ENCODE data around the gene ATP6AP1.

Gene ATP6AP1

DNA sequence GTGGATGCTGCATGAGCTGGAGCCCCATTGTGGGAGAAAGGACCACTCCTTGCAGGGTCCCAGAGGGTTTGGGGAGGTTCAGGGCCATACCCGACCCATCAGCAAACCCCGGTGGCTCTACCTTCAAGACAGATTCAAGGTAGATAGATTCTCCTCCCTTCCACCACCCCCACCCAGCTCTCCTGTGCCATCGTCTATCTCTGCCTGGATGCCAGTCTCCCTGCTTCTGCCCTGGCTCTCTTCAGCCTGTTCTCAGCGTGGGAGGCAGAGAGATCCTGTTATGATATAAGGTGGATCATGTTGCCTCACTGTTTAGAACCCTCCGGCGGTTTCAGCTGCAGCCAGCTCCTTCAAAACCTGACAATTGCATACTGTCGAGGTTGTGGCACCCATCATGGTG lies 45.2 kb downstream of the ATP6AP1 start:
- DNase-seq = no peak

DNA sequence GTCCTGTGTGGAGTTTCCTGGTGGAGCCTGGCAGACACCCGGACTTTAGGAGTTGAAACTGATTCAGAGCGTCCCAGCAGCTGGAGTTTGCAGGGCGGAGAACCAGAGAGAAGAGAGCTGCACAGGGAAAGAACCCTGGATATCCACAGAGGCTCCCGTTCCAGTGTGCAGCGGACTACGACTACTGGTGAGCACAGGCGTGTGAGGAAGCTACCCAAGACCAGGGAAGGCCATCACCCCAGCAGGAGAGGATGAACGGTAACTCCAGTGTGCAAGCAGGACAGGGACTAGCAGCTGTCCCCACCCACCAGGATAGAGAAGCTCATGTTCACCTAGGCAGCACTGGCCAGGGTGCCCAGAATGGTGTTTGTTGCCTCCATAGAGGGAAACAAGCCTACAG lies 48.3 kb downstream of the ATP6AP1 start:
- no peak for DNase-seq

DNA sequence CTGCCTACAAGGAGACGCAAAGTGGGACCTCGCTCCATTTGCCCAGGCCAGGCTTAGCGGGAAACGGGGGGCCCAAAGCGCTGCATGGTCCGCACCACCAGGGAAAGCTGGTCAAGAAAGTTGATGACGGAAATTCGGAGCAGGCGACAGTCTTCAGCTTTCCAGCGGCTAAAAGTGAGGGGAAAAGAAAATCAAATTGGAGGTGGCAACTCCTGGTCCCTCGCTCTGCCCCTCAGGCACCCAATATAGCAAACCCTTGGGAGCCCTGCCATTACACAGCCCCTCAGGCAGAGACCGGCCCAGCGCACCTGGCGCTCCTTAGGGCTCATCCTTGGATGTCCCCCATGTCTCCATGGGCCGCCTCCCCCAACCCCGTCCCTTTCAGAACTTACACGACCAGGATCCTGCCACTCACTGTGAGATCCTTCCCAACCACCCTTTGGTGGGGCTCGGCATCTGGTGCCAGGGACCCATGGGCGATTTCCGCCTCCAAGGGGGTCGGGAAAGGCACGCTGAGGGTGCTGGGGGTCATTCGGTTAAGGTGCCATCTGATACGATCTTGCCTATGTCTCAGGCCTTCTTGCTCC lies 49.5 kb downstream of the ATP6AP1 start:
- DNase-seq = no peak

DNA sequence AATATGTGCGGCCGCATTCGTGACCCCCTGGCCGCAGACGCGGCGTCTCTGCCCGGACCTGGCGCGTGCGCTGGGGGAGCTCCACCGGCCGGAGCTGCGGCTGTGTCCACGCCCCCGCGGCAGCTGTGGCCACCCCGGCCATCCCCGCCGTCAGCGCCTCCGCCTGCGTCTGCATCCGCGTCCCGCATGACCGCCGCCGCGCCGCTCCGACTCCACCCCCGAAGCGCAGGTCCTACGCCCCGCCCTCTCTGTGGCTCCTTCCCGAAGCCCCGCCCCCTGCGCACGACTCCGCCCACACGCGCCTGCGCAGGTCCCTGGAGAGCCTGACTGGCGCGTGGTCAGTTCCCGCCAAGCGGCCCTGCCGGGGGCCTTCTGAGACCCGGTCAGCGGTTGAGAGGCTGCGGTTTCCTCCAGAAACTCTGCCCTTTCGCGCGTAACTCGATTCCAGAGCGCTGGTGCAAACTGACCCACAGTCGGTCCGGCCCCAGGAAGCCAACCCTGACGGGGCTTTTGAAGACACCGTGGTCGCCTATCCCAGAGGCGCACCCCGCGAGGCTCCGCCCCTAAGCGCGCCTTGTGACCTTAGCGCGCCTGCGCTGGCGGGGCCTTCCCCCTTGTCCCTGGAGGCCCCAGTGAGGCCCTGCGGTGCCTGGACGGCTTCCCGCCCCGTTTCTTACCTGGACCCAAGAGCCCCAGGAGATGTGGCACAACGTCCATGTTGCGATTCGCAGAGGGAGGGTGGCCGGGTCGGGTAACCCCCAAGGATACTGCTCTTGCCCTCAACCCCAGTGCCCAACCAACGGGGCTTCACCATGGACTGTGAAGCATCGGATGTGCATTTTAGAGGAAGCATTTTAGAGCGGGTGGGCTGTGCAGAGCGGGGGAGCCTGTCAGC lies 50.5 kb downstream of the ATP6AP1 start, which contains the start of gene LAGE3:
LAGE3 (minus strand) TSS at position 554 of the 895 bp plus-strand sequence; CDS start at position 188, 366 bp downstream.
- peak; percentile 93 for DNase-seq

DNA sequence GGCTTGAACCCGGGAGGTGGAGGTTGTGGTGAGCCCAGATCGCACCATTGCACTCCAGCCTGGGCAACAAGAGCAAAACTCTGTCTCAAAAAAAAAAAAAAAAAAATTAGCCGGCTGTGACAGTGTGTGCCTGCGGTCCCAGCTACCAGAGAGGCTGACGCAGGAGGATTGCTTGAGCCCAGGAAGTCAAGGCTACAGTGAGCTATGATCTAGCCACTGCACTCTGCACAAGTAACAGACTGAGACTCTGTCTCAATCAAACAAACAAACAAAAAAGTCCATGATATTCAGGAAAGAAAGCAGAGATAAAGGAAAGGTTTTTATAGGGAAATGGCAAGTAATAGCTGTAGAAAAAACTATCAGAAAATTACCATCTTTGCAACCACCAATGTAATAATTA lies 52.7 kb downstream of the ATP6AP1 start:
- DNase-seq = no peak

DNA sequence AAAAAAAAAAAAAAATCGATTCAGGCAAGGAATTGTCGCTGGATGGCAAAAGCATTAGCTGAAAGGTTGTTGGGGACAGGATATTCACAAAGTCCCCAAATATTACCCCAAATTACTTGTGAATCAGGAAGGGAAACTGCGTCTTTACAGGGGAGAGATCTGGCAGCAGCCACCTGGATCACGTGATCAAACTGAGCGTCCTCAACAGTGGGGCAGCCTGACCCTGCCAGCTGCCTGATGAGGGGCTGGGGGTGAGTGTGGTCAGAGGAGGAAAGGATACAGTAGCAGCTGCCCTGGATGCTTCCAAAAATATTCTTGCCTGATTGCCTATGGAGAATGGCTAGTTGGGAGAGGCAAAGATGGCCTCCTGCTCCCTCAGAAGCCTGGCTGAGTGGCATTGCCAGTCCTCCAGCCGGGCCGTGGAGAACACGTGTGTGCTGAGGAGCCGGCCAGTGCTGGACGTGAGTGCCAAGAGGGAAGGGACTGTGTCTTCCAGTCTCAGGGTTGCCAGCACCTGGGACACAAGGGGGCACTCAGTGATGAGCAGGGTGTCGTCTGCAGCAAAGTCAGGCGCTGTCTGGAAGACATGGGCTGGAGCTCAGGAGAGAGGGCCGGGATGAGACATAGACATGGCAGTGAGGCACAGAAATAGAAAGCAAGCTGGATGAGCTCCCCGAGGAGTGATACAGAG lies 53.6 kb downstream of the ATP6AP1 start:
- DNase-seq = no peak

DNA sequence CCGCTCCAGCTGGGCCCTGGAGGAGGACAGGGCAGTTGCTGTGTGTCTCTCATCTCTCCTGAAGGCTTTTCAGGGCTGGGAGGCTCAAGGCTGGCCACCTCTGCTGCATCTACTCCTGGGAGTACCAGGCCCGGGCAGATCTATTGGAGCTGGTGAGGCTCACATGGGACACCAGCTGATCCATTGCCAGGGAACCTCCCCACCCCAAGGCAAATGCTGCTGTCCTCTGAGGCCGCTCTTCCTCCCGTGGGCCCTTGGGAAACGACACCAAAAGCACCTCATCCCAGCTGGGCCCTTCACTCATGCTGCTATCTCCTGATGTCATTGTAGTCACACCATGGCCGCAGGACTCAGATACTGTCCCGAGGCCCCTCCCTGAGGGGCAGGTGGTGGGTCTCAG lies 54.3 kb downstream of the ATP6AP1 start:
- DNase-seq = no peak

DNA sequence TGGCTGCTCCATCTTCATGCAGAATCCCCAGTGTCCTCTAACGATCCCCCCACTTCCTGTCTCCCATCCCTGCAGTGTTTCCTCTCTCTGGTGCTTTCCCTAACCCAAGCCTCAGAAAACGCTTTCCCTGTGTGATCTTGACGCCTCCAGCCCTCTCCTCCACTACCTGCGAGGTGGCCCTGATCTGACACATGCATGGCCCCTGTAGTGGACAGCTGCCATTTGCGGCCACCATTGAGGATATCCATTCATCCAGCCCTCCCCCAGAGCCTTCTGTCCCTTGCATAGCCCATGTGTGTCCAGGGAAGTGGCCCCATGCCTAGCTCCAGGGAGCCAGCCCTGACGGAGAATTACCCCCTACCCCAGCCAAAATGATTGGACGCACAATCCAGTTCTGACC lies 54.8 kb downstream of the ATP6AP1 start:
- DNase-seq = no peak

DNA sequence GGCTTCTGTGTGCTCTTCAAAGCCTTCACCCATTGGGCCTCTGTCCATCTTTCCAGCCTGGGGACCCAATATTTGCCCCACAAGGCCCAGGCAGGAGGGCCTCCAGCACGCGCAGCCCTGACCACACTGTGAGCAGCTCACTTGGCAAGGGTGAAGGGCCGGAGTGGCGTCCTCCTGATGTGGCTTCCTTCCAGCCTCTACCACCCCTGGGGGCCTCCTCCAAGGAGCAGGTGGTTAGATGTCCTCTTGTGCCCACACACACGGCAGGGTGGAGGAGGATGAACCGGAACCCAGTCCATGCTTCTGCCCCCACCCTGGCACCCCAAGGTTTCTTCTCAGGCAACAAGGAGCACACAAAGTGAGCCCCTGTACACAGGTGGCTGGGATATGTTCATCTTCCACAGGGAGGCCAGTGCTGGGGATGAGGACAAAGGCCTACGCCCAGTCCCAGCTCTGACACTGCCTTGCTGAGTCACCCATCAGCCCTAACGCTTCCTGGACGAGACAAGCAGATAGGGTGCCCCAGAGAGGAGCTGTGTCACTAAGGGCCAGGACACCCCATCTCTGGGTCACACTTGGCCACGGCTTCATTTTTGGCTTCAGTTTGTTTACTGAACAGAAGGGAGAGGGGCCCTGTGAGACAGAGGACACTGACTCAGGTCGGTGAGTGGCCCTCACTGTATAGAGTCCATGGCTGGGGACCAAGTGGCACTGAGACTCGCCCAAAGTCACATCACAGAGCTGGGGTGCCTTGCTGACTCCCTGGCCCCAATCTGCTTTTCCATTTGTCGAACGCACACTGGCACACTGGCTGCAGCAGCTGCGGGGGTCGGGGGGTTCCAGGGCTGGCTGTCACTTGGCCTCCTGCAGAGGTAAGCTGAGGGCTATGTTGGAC lies 56.0 kb downstream of the ATP6AP1 start:
- DNase-seq = no peak

DNA sequence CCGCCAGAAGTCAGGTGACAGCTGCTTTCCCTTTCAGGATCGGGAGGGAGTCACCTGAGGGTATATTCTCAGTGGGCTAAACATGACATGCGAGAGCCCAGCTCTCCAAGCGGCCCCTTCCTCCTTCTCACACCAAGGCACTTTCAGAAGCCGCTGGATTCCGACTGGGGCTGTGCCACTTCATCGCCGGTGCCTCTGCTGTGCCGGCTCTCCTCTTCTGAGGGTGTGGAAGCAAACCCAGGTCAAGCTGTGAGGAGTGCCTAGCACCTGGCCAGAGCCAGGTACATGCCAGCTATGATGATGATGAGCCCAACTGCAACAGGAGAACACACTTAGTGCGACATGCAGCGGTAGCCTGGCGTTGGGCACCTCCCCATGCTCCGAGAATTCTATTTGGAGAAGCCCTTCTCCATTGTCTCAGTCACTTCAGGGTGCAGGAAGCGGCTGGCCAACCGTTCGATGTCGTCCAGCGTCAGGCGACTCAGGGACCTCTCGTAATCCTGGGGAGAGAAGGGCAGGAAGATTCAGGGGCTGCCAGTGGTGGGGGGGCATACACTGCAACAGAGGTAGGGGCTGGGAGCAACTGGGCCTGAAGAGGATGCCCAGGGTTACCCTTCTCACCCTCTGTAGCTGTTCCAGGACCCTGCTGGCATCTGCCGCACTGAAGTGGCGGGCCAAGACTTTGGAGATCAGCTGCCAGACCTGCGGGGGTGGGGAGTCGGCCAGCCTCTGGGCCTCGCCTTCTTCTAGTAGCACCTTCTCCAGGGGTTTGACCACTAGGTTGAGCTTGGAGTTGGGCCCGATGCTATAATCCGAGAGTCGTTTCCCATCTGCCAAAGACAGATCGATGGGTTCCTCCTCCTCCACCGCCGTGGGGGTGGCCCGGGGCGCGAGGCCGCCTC lies 56.9 kb downstream of the ATP6AP1 start:
- DNase-seq = no peak

DNA sequence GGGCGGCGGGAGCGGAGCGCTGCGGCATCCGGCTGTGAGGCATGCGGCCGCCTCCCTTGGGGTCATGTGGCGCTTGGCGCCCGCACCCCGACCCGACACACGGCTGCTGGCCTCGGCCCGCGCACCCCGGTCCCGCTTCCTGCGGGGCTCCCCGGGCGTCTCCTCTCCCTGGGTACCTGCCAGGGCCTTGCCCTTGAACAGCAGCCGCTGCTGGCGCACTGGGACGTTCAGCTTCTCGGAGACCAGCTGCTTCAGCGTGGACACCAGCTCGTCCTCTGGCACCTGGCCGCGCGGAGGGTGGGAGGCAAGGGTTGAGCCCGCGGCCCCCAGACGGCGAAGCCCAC lies 57.5 kb downstream of the ATP6AP1 start:
- peak; percentile 25 for DNase-seq

Measured in activated naive CD4-positive, alpha-beta T cell treated with anti-CD3 and anti-CD28 coated beads, Interleukin-2, amount 50 U/mL, for 16 hours (primary cell).